ENCODE data around the gene GDPD4. TPM values are rescaled to one million over a fixed set of nuclear protein-coding genes. Genes with fewer than 3 reads are reported as not detected.

GDPD4 gene
- total RNA-seq, 1 experiment from 2014 or later: not detected

DNA sequence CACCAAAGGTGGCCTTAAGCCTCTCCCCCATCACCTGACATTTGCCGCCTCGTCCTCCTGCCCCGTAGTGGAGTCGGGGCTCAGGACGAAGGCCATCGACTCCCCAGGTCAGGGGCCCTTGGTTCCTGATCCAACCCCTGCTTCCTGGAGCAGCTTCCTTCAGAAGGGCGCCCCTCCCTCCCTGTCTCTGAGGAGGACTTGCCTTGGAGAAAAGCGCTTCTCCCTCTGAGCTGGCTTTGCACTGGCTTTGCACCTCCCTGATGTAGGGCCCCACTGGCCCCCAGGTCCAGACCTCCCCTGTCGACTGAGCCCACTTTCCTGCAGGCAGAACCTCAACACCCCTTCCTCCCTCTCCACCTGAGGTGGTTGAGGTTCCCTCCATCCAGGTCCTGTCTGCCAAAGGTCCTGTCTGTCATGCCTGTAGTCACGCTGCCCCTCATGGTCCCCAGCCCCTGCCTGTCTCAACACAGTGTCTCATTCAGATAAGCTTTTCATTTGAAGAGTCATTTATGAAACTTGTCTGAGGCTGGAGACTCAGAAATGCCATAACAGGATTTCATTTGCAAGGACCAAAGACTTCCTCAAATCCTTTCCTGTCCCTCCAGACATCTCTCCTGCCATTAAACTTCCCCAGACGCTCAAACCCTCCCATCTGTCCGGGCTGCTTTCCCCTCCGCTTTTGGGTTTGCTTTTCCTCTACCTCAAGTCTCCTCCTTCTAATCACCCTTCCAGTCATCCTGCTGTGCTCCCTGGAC, 95.0 kb downstream of the GDPD4 start:
- DNase-seq (ENCODE audit: low spot score): no peak

DNA sequence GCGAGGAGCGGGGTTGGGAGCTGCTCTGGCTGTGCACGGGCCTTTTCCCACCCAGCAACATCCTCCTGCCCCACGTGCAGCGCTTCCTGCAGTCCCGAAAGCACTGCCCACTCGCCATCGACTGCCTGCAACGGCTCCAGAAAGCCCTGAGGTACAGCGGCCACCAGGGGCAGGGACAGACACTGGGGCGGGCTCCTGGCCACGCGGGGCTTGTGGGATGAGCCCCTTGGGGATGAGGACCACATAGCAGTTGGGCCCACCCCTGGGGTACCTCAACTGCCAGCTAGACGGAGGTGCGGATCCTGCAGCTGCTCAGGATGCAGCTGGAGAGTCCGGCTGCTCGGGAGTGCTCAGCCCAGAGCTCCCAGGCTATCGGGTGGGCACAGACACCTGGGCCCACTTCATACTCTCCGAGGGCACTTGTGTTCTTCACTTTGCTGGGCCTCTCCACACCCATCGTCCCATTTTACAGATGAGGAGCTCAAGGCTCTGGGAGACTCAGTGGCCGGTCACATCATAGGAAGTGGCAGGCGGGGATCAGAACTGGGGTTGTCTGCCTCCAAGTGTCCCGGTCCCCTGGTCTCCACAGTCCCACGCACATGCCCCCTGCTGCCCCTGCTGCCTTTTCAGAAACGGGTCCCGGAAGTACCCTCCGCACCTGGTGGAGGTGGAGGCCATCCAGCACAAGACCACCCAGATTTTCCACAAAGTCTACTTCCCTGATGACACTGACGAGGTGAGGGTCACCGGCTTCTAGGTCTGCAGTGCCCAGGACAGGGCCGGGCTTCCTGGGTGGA, 95.8 kb downstream of the GDPD4 start:
- no peak for DNase-seq (ENCODE audit: low spot score)

DNA sequence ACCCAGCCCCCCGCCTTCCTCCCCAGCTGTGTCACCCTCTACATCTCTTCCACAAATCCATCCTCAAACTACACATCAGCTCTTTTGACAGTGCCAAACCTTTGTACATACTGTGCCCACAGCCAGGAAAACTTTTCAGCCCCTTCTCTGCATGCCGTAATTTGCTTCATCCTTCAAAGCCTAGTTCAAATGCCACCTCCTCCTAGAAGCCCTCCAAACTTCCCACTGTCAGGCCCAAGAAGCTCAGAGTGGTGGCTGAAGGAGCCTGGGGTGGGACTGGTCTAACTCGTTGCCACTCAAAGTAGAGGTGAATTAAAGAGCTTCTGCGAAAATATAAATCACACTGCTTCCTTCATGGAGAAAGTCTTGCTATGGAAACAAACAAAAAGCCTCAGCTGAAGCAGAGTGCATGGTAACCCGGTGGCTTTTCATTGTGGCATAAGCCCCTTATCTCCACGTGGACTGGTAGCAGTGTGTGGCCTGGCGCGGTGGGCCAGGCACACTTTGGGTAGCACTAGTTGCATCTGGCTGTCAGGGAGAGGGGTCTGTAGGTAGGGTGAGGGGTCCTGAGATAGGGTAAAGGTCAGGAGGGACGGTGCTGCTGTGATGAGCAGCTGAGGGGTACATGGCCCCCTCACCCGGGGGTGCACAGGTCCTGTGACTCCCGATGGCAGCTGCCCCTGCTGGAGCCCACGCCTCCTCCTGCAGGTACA, 96.6 kb downstream of the GDPD4 start:
- DNase-seq (ENCODE audit: low spot score): no peak

DNA sequence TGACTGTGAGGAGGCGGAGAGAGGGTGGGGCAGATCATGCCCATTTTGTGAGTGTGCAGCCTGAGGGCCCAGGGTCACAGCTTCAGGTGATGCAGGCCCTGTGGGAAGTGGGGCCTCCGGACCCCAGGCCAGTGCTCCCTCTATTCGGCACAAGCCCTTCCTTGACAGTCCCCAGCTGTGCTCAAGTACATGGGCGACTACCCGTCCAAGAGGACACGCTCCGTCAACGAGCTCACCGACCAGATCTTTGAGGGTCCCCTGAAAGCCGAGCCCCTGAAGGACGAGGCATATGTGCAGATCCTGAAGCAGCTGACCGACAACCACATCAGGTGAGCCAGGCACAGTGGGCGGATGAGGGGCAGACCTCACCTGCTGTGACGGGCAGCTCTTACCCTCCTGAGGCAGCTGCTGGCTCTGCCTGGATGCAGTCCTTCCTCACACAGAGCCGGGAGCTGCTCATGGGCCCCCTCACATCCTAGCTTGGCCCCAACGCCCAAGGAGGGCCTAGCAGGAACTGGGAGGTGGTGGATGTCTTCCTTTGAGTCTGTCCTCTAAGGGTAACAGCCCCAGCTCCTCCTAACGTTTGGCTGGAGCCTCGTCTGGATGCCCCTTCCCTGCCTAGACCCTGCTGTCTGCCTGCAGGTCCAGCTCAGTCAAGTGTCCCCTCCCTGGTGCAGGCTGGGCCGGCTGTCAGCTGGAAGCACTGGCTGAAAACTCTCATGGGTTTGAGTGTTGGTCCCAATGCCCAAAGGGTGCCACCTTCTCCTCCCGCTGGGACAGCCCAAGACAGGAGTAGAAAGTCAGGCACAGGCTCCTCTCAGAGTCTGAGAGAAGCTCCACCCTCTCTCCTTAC, 97.4 kb downstream of the GDPD4 start:
- DNase-seq (ENCODE audit: low spot score): no peak

DNA sequence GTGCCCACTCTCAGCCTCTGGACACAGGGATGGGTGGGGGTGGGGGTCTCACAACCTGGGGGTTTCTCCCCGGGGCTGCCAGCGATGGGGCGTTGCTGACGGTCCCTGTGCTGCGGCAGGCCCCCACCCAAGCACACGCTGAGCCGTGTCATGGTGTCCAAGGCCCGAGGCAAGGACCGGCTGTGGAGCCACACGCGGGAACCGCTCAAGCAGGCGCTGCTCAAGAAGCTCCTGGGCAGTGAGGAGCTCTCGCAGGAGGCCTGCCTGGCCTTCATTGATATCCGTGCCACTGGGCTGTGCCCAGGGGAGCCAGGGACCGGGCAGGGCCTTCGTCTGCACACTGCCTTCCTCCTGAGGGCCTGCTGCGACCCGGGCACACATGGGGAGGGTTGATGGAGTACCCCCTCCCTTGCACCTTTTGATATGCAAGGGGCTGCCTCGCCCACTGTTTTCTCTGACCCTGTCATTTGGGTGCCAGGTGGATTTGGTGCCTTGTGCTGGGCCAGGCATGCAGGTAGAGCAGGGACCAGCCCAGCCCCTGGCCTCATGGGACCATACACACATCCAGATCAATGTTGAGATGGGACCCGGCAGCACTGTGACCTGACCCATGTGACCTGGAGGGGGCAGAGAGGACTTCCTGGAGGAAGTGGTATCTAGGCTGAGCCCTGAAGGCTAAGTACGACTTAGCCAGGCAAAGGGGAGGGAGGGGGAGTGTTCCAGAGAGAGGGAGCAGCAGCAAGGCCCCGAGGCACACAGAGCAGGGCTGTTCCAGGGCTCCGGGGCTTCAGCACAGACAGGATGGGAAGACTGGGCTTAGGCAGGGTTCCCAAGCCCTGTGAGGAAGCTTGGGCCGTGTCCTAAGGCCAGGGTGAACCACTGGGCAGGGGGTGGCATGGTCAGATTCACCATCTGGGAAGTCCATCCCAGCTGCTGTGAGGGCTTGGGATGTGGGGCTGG, 98.3 kb downstream of the GDPD4 start:
- no peak for DNase-seq (ENCODE audit: low spot score)

DNA sequence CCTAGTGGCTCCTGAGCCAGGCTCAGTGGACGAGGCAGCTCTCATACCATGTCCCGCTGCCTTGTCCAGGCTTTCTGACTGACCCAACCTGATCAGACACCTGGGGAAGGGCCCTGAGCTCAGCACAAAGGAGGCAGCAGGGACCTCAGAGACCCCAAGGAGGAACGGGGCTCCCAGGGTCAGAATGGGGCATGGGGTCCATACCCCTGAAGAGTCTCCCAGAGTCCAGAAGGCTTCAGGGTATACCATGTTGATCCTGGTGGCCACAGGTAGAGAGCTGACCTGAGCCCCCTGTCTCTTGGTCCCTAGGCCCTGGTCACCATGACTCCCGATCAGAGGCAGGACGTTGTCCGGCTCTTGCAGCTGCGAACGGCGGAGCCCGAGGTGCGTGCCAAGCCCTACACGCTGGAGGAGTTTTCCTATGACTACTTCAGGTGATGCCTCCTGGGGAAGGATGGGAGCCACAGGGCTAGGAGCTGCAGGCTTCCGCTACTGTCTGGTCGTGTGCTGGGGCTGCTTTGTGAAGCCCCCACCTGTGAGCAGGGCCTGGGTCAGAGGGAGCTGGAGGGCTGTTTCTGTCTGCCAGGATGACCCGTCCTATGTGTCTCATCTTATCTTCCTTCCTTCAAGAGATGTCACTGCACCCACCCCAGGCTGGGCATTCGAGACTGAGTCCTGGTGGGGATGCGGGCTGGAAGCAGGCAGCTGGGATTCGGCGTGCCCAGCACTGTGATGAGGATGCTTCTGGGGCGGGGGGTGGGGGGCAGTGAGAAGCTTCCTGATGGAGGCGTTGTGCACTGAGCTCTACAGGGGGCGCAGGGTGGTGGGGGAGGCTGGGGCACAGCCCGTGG, 99.3 kb downstream of the GDPD4 start:
- no peak for DNase-seq (ENCODE audit: low spot score)

DNA sequence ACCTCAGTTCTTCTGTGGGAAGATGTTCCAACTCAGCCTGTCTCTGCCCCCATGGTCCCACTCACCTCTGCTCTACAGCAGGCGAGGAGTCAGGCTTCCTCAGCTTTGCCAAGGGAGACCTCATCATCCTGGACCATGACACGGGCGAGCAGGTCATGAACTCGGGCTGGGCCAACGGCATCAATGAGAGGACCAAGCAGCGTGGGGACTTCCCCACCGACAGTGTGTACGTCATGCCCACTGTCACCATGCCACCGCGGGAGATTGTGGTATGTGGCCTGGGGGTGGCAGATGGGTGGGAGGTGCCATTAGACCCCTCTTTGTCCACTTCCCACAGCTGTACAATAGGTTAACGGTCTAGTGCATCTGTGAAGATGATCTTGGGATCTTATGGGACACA, 100.1 kb downstream of the GDPD4 start:
- no peak for DNase-seq (ENCODE audit: low spot score)

DNA sequence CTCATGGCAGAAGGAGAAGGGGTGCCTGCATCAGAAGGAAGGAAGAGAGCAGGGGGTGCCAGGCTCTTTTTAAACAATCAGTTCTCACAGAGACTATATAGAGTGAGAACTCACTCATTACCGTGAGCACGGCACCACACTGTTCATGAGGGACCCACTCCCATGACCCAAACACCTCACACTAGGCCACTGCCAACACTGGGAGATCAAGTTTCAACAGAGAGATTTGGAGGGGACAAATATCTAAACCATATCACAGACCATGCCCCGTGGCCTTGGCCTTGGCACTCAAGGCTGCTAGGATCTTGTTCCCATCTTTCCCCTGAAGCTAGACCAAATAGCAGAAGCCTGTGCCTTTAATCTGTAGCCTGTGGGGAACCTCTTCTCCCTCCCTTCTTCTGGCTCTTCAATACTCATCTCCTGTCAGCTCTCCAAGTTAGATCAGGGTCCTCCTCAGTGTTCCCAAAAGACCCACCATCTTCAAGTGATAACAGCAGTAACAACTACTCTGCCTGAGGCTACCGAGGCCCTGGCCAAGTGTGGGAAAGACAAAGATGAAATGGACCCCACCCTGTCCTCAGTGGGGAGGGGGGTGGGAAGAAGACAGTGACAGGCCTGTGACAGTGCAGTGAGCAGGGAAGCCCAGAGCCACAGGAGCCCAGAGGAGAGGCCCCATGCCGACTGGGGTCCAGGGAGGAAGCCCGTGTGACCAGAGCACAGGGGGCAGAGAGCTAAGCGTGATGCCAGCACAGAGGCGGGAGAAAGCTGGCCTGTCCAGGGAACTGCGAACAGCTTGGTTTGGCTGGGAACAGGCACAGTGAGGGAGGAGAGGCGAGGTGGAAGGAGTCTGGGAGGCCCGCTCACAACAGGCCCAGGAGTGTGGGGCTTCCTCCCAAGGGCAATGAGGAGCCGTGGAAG, 100.9 kb downstream of the GDPD4 start:
- no peak for DNase-seq (ENCODE audit: low spot score)

DNA sequence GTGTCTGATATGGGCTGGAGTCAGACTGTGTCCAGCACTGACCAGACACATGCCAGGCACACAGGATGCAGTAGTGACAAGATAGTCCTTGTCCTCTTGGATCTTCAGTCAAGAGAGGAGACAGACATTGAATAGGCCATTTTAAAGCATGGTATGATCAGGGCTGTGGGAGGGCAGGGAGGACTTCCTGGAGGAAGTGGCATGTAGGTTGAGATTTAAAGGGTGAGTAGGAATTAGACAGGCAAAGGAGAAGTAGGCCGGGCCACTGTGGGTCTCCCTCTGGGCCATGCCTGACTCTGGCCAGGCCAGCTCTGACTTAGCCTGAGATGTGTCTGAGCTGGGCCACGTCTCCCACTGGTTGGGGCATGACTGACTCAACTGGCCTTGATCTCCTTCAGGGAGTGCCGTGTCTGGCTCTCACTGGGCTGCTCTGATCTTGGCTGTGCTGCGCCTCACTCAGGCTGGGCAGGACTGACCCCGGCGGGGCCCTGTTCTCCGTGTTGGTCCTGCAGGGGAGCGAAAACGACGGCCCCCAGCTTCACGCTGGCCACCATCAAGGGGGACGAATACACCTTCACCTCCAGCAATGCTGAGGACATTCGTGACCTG, 102.2 kb downstream of the GDPD4 start:
- no peak for DNase-seq (ENCODE audit: low spot score)

DNA sequence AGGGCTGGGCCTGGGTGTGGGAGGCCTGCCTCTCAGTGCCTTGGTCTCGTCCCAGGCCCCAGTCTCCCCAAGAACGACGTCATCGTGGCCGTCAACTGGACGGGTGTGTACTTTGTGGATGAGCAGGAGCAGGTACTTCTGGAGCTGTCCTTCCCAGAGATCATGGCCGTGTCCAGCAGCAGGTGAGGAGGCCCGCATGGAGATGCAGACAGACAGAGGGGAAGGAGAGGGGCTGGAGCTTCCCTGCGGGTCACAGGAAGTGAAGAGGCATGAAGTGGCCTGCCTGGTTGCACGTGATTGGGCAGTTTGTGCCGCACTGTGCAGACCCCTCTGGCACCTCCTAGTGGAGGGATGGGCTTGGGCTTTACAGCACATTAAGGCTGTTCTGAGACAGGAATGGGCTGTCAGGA, 103.0 kb downstream of the GDPD4 start:
- DNase-seq (ENCODE audit: low spot score): peak; percentile 22

DNA sequence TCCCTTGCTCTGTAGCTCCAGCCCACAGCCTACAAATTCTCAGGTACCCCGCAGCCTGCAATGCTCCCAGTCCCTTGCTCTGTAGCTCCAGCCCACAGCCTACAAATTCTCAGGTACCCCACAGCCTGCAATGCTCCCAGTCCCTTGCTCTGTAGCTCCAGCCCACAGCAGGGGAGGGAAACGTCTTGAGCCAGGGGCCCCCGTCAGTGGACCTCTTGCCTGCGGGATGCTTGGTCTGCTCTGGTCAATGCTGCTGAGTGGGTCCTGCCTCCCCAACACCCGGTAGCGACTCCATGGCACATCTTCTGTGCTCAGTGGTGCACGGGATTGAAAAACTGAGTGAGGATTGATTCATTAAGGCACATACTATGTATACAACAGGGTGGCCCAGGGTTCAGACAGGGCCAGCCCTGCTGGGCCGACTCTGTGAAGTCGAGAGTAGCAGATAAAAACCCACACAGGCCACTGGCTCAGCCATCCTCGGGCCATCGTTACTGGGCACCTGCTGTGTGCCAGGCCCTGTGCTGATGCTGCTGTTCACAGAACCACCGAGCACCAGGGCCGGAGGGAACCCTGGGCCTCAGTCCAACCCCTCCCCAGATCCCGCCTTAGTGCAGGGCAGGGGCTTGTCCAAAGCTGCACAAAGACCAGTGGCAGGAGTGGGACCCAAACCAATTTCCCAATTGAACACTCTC, 103.7 kb downstream of the GDPD4 start:
- DNase-seq (ENCODE audit: low spot score): no peak

DNA sequence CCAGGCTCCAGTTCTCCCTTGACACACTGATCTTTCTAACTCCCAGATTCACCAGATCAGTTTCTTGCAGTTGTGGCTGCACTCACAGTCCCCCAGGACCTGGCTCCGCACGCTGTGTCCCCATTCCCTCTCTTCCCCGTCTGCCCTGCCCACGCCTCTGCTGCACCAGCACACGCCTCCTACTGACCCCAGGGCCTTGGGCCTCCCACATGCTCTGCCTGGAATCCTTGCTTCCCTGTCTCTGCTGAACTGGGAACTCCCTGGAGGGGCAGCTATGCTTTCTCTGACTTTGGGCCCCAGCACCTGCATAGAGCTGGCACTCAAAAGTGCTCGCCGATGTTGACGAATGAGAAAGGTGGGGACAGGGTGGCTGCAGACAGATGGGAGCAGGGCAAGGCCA, 104.5 kb downstream of the GDPD4 start:
- no peak for DNase-seq (ENCODE audit: low spot score)

DNA sequence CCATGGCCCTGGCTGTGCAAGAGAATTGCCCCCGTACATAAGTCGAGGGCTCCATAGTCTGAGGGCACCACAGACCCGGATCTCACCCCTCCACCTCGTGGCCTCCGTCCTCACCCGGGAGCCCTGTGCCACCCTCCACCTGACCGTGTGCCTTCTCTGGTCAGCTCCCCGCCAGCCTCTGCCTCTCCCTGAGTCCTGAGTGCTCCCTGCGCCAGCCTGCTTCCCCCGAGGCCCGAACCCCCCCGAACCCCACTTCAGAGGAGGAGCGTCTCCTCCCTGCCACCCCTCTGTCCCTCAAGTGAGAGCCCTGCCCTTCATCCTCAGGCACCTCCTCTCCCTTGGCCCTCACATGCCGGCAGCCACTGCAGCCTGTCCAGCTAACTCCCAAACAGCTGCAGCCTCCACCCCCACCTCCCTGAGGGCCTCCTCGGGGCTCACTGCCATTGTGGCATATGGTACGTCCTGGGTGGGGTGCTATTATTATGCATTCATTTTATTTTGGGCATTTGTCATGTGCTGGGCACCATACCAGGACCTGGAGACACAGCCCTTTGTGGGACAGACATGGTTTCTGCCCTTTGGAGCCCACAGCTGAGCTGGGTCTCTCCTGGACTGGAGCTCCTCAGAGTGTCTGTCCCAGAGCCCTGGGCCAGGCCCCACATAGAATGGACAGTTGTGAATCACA, 106.3 kb downstream of the GDPD4 start:
- DNase-seq (ENCODE audit: low spot score): no peak

DNA sequence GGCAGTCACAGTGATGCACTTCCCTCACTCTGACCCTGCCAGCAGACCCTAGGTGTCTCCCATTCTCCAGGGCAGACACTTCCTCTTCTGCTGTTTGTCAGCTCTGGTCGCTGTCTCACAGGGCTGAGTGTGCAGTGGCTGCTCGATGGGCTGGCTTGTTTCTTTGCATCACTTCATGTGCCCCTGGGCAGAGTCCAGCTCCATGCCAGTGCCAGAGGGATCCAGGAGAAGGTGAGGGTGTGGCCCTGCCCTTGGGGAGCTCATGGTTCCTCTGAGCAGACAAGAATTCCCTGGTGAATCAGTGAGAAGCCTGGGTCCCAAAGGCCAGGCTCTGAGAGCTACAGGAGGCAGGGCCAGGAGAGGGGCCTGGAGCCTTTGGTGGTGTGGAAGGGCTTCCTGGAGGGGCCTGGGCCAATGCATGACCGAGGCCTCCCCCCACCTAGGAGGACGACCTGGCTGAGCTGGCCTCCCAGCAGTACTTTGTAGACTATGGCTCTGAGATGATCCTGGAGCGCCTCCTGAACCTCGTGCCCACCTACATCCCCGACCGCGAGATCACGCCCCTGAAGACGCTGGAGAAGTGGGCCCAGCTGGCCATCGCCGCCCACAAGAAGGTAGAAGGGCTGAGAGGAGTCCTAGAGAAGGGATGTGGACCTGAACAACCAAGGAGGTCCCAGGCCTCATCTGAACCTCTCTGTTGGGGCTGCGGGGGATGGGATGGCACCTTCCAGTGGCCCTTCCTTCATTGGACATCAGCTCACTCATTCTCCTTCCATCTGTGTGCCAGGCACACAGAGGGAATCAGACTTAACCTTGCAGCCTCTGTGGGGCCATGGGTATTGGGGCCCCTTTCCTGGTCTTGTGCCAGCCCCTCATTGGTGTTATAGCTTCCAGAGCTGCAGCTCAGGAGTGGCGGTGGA, 107.3 kb downstream of the GDPD4 start:
- no peak for DNase-seq (ENCODE audit: low spot score)

DNA sequence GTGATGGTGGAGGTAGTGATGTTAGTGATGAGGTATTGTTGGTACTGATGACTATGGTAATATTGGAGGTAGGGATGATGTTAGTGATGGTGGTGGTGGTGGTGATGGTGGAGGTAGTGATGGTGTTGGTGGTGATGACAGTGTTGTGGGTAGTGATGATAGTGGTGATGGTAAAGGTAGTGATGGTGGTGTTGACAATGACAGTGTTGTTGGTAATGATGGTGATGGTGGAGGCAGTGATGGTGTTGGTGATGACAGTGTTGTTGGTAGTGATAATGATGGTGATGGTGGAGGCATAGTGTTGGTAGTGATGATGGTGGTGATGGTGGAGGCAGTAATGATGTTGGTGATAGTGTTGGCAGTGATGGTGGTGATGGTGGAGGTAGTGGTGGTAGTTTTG, 108.3 kb downstream of the GDPD4 start:
- no peak for DNase-seq (ENCODE audit: low spot score)
